NCI-H345 treated with DMSO at 0.1 percent for 48 hours (cell line): ENCODE results near the gene EMC9.

Experiments used
- DNase-seq: peaks from one replicate; lab custom pipeline; 2025; ENCODE audit not compliant: unreplicated experiment; lab: John Stamatoyannopoulos, UW

The EMC9 gene

GRCh38 chr14:24177041-24177825, 35.8 kb upstream of the EMC9 start:
- DNase-seq = no peak

GRCh38 chr14:24176599-24176998, 35.2 kb upstream of the EMC9 start:
- DNase-seq = no peak

GRCh38 chr14:24172871-24173281, 31.5 kb upstream of the EMC9 start:
- DNase-seq = no peak

GRCh38 chr14:24172261-24172860, 31.0 kb upstream of the EMC9 start:
- no peak for DNase-seq

GRCh38 chr14:24171422-24172260, 30.2 kb upstream of the EMC9 start, which contains the start of gene REC8:
TSS of gene REC8 (plus strand) at chr14:24172080. CDS start at chr14:24172553, 473 bp downstream.
- peak; percentile 74 for DNase-seq

- DNase-seq = no peak
Observed at GRCh38 chr14:24167469-24168114, 26.2 kb upstream of the EMC9 start.

- no peak for DNase-seq
Observed at GRCh38 chr14:24165785-24166184, 24.4 kb upstream of the EMC9 start.

GRCh38 chr14:24164518-24164991, 23.2 kb upstream of the EMC9 start:
- DNase-seq = no peak

GRCh38 chr14:24162093-24162492, 20.7 kb upstream of the EMC9 start:
- no peak for DNase-seq

- DNase-seq = peak; percentile 86
Observed at GRCh38 chr14:24160850-24161804, 19.7 kb upstream of the EMC9 start, which contains the start of gene IRF9. TSS of gene IRF9 (plus strand) at chr14:24161265. CDS start at chr14:24162145, 880 bp downstream.

- no peak for DNase-seq
Observed at GRCh38 chr14:24160499-24160849, 19.1 kb upstream of the EMC9 start.

- DNase-seq = no peak
Observed at GRCh38 chr14:24159777-24160498, 18.5 kb upstream of the EMC9 start.

- no peak for DNase-seq
Observed at GRCh38 chr14:24157331-24157730, 15.9 kb upstream of the EMC9 start.

GRCh38 chr14:24156840-24157239, 15.4 kb upstream of the EMC9 start:
- DNase-seq = no peak

GRCh38 chr14:24155100-24155499, 13.7 kb upstream of the EMC9 start:
- no peak for DNase-seq

GRCh38 chr14:24151404-24152080, 10.2 kb upstream of the EMC9 start:
- no peak for DNase-seq

- no peak for DNase-seq
Observed at GRCh38 chr14:24150993-24151392, 9.6 kb upstream of the EMC9 start.

GRCh38 chr14:24150567-24150966, 9.2 kb upstream of the EMC9 start:
- DNase-seq = no peak

GRCh38 chr14:24150061-24150460, 8.7 kb upstream of the EMC9 start:
- no peak for DNase-seq
